Effector memory CD8-positive, alpha-beta T cell (primary cell): ENCODE measurements around the gene CDH19.

Source experiments
- ATAC-seq: fragments of 150-1000 bp; cut with Tn5 transposase; replicated peaks from 2 replicates; pipeline ENCODE4 v1.10.0; 2021; ENCODE audit warnings: mild to moderate bottlenecking, moderate library complexity
- DNase-seq, 3 experiments: peaks; one replicate each; pipeline ENCODE4 v3.0.0; 2021
- H3K27ac Mint-ChIP-seq, 2 donors: one replicate each; pipeline ENCODE4 v1.8.0; 2022; ENCODE audit warnings: mild to moderate bottlenecking in 2 of 2, mixed read lengths in 2 of 2, moderate library complexity in 2 of 2
- H3K27me3 Mint-ChIP-seq, 2 donors: one replicate each; pipeline ENCODE4 v1.8.0; 2022; ENCODE audit warnings: mixed read lengths in 2 of 2
- H3K36me3 Mint-ChIP-seq: one replicate; pipeline ENCODE4 v1.8.0; 2022; ENCODE audit warnings: mild to moderate bottlenecking, moderate library complexity, mixed read lengths; ENCODE audit not compliant: insufficient read depth
- H3K4me1 Mint-ChIP-seq, 2 donors: one replicate each; pipeline ENCODE4 v1.8.0; 2022; ENCODE audit warnings: low read depth in 2 of 2, mixed read lengths in 2 of 2
- H3K4me3 Mint-ChIP-seq, 2 donors: one replicate each; pipeline ENCODE4 v1.8.0; 2022; ENCODE audit warnings: mild to moderate bottlenecking in 2 of 2, mixed read lengths in 2 of 2, moderate library complexity in 2 of 2
- H3K9me3 Mint-ChIP-seq, 2 donors: one replicate each; pipeline ENCODE4 v1.8.0; 2022; ENCODE audit warnings: mixed read lengths in 2 of 2
- total RNA-seq, 9 experiments: gene quantifications; one replicate each; lab custom pipeline; 2026; lab: John Stamatoyannopoulos, UW

CDH19 gene
- total RNA-seq, result 0 to 0.21 (median 0) reads per million in 9 experiments

- H3K27me3 Mint-ChIP-seq, result no peaks in the 10 kb centered on the region
- H3K27ac Mint-ChIP-seq, result no peak within 1 kb of the TSS
- ATAC-seq, result no peak
- no peaks in the 10 kb centered on the region for H3K36me3 Mint-ChIP-seq
- no peaks in the 10 kb centered on the region for H3K9me3 Mint-ChIP-seq
- H3K4me1 Mint-ChIP-seq, result no peaks in the 10 kb centered on the region
- no peak for DNase-seq
- H3K4me3 Mint-ChIP-seq, result no peak within 1 kb of the TSS
Measured at GRCh38 chr18:66603941-66604627, at the start of gene CDH19. TSS of gene CDH19 (minus strand) at chr18:66604090. CDS start at chr18:66572204, 31,886 bp downstream.

- Mint-ChIP-seq H3K4me1 (no peaks in the 10 kb centered on the region), H3K27ac (no peak overlapping the region), H3K4me3 (no peak overlapping the region), H3K36me3 (no peaks in the 10 kb centered on the region), H3K27me3 (no peaks in the 10 kb centered on the region), H3K9me3 (peaks cover 17 to 23% of the 10 kb centered on the region in 2 donors)
- ATAC-seq, result no peak
- DNase-seq, result no peak
Measured at GRCh38 chr18:66647671-66648070, 43.8 kb upstream of the CDH19 start.

GRCh38 chr18:66646609-66647008 lies 42.7 kb upstream of the CDH19 start:
- Mint-ChIP-seq H3K27ac (no peak overlapping the region), H3K4me3 (no peak overlapping the region)

GRCh38 chr18:66645983-66646382 lies 42.1 kb upstream of the CDH19 start:
- Mint-ChIP-seq H3K27me3 (no peaks in the 10 kb centered on the region), H3K27ac (no peak overlapping the region), H3K9me3 (peaks cover 13 to 18% of the 10 kb centered on the region in 2 donors), H3K4me1 (no peaks in the 10 kb centered on the region), H3K36me3 (no peaks in the 10 kb centered on the region), H3K4me3 (no peak overlapping the region)
- DNase-seq (no peak), ATAC-seq (no peak)

More at GRCh38 chr18:66646609-66647008, 42.7 kb upstream of the CDH19 start:
- Mint-ChIP-seq H3K9me3 (peaks cover 11 to 18% of the 10 kb centered on the region in 2 donors), H3K4me1 (no peaks in the 10 kb centered on the region), H3K27me3 (no peaks in the 10 kb centered on the region), H3K36me3 (no peaks in the 10 kb centered on the region)
- no peak for DNase-seq
- ATAC-seq, result no peak

GRCh38 chr18:66641056-66641455 lies 37.2 kb upstream of the CDH19 start:
- peaks cover 11 to 13% of the 10 kb centered on the region in 2 donors for H3K9me3 Mint-ChIP-seq
- no peaks in the 10 kb centered on the region for H3K27me3 Mint-ChIP-seq

GRCh38 chr18:66640431-66640830 lies 36.5 kb upstream of the CDH19 start:
- no peak for ATAC-seq
- Mint-ChIP-seq H3K27me3 (no peaks in the 10 kb centered on the region), H3K4me3 (no peak overlapping the region), H3K36me3 (no peaks in the 10 kb centered on the region), H3K4me1 (no peaks in the 10 kb centered on the region), H3K9me3 (peaks cover 5 to 16% of the 10 kb centered on the region in 2 donors), H3K27ac (no peak overlapping the region)
- no peak for DNase-seq

More at GRCh38 chr18:66641056-66641455, 37.2 kb upstream of the CDH19 start:
- Mint-ChIP-seq H3K36me3 (no peaks in the 10 kb centered on the region), H3K4me3 (no peak overlapping the region), H3K4me1 (no peaks in the 10 kb centered on the region), H3K27ac (no peak overlapping the region)
- ATAC-seq (no peak), DNase-seq (no peak)

- Mint-ChIP-seq H3K27me3 (no peaks in the 10 kb centered on the region), H3K27ac (no peak overlapping the region), H3K4me3 (no peak overlapping the region), H3K4me1 (no peaks in the 10 kb centered on the region), H3K36me3 (no peaks in the 10 kb centered on the region), H3K9me3 (peaks cover 5 to 13% of the 10 kb centered on the region in 2 donors)
- no peak for DNase-seq
- ATAC-seq, result no peak
Measured at GRCh38 chr18:66638856-66639629, 35.2 kb upstream of the CDH19 start.

GRCh38 chr18:66635342-66635741 lies 31.5 kb upstream of the CDH19 start:
- no peak for ATAC-seq
- peaks cover 0 to 10% of the 10 kb centered on the region in 2 donors for H3K9me3 Mint-ChIP-seq
- H3K4me3 Mint-ChIP-seq, result no peak overlapping the region
- no peak overlapping the region for H3K27ac Mint-ChIP-seq
- no peaks in the 10 kb centered on the region for H3K4me1 Mint-ChIP-seq
- no peaks in the 10 kb centered on the region for H3K27me3 Mint-ChIP-seq
- H3K36me3 Mint-ChIP-seq, result no peaks in the 10 kb centered on the region
- DNase-seq, result no peak

GRCh38 chr18:66632756-66633155 lies 28.9 kb upstream of the CDH19 start:
- Mint-ChIP-seq H3K27me3 (no peaks in the 10 kb centered on the region), H3K4me3 (no peak overlapping the region), H3K4me1 (no peaks in the 10 kb centered on the region), H3K9me3 (peaks cover 0 to 15% of the 10 kb centered on the region in 2 donors), H3K36me3 (no peaks in the 10 kb centered on the region), H3K27ac (no peak overlapping the region)
- no peak for DNase-seq
- ATAC-seq, result no peak

- ATAC-seq (no peak), DNase-seq (no peak)
- H3K9me3 Mint-ChIP-seq, result peaks cover 8 to 16% of the 10 kb centered on the region in 2 donors
- H3K4me1 Mint-ChIP-seq, result no peaks in the 10 kb centered on the region
- no peak overlapping the region for H3K27ac Mint-ChIP-seq
- H3K4me3 Mint-ChIP-seq, result no peak overlapping the region
- H3K27me3 Mint-ChIP-seq, result no peaks in the 10 kb centered on the region
- no peaks in the 10 kb centered on the region for H3K36me3 Mint-ChIP-seq
Measured at GRCh38 chr18:66630831-66631230, 26.9 kb upstream of the CDH19 start.

- Mint-ChIP-seq H3K36me3 (peaks cover 4% of the 10 kb centered on the region), H3K4me3 (no peak overlapping the region)
Measured at GRCh38 chr18:66623821-66624220, 19.9 kb upstream of the CDH19 start.

GRCh38 chr18:66621816-66622576 lies 18.1 kb upstream of the CDH19 start:
- Mint-ChIP-seq H3K27ac (no peak overlapping the region), H3K4me3 (no peak overlapping the region), H3K4me1 (no peaks in the 10 kb centered on the region), H3K36me3 (peaks cover 4% of the 10 kb centered on the region), H3K9me3 (peaks cover 19 to 33% of the 10 kb centered on the region in 2 donors), H3K27me3 (no peaks in the 10 kb centered on the region)
- DNase-seq (no peak), ATAC-seq (no peak)

More at GRCh38 chr18:66623821-66624220, 19.9 kb upstream of the CDH19 start:
- Mint-ChIP-seq H3K27ac (no peak overlapping the region), H3K4me1 (no peaks in the 10 kb centered on the region), H3K9me3 (peaks cover 18 to 25% of the 10 kb centered on the region in 2 donors), H3K27me3 (no peaks in the 10 kb centered on the region)
- DNase-seq (no peak), ATAC-seq (no peak)

GRCh38 chr18:66616523-66616983 lies 12.7 kb upstream of the CDH19 start:
- H3K9me3 Mint-ChIP-seq, result peaks cover 5 to 16% of the 10 kb centered on the region in 2 donors
- no peaks in the 10 kb centered on the region for H3K4me1 Mint-ChIP-seq
- DNase-seq (no peak), ATAC-seq (no peak)
- no peaks in the 10 kb centered on the region for H3K27me3 Mint-ChIP-seq
- no peak overlapping the region for H3K27ac Mint-ChIP-seq
- H3K4me3 Mint-ChIP-seq, result no peak overlapping the region
- peaks cover 4% of the 10 kb centered on the region for H3K36me3 Mint-ChIP-seq
